Esophagus muscularis mucosa (tissue), 4 donors: ENCODE data around the gene ADCYAP1R1.

Source experiments
- CTCF ChIP-seq, 3 experiments: fragments of 200-600 bp in 2 of 3; fragments of 450-650 bp in 1 of 3; sonication (generic) in 2 of 3; IDR thresholded peaks; one replicate each; pipeline ENCODE4 v1.5.1; 2017 to 2019; ENCODE audit warnings: antibody characterized with exemption in 3 of 3, mild to moderate bottlenecking in 2 of 3, moderate library complexity in 1 of 3
- EP300 ChIP-seq: sonication (generic); formaldehyde crosslinking; IDR thresholded peaks from one replicate; pipeline ENCODE4 v1.6.1; 2017; ENCODE audit warnings: antibody characterized with exemption
- POLR2A ChIP-seq: fragments of 450-650 bp; IDR thresholded peaks from one replicate; pipeline ENCODE4 v1.6.1; 2017; ENCODE audit warnings: antibody characterized with exemption, moderate library complexity, mild to moderate bottlenecking, low read depth
- POLR2AphosphoS5 ChIP-seq, 2 donors: sonication (generic); formaldehyde crosslinking; IDR thresholded peaks; one replicate each; pipeline ENCODE4 v1.6.1; 2017; ENCODE audit warnings: antibody characterized with exemption in 2 of 2

DNA sequence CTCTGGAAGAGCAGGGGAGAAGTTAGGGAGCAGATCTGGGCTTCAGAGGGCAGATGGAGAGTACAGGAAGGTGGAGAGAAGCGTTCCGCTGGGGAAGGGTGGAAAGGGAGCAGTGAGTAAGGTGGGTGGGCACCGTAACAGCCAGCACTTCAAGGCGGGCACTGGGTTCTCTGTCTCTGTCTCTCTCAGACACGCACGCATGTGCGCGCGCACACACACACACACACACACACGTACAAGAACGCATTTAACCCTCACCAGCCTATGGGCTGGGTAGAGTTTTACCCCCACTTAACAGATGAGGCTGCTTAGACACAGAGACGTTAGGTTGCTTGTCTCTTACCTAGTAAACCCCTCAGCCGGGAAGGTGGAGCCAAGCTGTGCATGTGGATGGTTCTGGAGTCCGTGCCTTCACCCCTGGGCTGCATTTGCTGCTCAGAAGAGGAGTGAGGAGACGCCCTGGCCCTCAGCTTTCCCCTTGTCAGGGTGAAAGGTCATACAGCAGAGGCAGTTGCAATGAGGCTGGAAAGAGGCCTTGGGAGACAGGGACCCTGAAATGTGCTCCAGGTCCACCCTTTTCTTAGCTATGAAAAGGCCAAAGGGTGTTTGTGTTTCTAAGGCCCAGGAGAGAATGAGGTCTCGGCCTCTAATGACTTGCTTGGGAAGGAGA, 16.0 kb downstream of the ADCYAP1R1 start:
- TF ChIP-seq POLR2AphosphoS5 (IDR thresholded peaks at IDR 0.05), result no peak
- no peak for TF ChIP-seq CTCF (IDR thresholded peaks at IDR 0.05)
- no peak for TF ChIP-seq POLR2A
- no peak for TF ChIP-seq EP300
